ENCODE results near the gene HERC3.

Gene HERC3

GRCh38 chr4:88660446-88661294, 68.4 kb downstream of the HERC3 start:
- WGBS, 2 experiments (ENCODE audit: insufficient coverage in 2 of 2) = 81 to 88% methylated on average over 1 to 2 of the region's 7 CpGs
- Histone ChIP-seq H3K9me3 (ENCODE audit: control insufficient read depth, low read length) (no peaks in the 10 kb centered on the region), H3K4me3 (ENCODE audit: extremely low read depth, insufficient read depth, low read length, poor library complexity, severe bottlenecking) (no peak overlapping the region), H3K27ac (ENCODE audit: low read depth, low read length, severe bottlenecking) (no peak overlapping the region), H3K36me3 (ENCODE audit: control insufficient read depth, insufficient read depth, low read length) (no peaks in the 10 kb centered on the region), H3K4me1 (ENCODE audit: control insufficient read depth, insufficient read depth, low read length, poor library complexity, severe bottlenecking) (no peaks in the 10 kb centered on the region)

- H3K4me1 ChIP-seq (ENCODE audit: control insufficient read depth, insufficient read depth, low read length, poor library complexity, severe bottlenecking) = no peaks in the 10 kb centered on the region
- 95 to 100% methylated on average over 2 of the region's 2 CpGs for WGBS, 2 experiments (ENCODE audit: insufficient coverage in 2 of 2)
- no peaks in the 10 kb centered on the region for H3K9me3 ChIP-seq (ENCODE audit: control insufficient read depth, low read length)
- H3K27ac ChIP-seq (ENCODE audit: low read depth, low read length, severe bottlenecking) = no peak overlapping the region
- no peaks in the 10 kb centered on the region for H3K36me3 ChIP-seq (ENCODE audit: control insufficient read depth, insufficient read depth, low read length)
- H3K4me3 ChIP-seq (ENCODE audit: extremely low read depth, insufficient read depth, low read length, poor library complexity, severe bottlenecking) = no peak overlapping the region
These were observed 69.5 kb downstream of the HERC3 start for GRCh38 chr4:88661739-88662138.

- Histone ChIP-seq H3K27ac (ENCODE audit: low read depth, low read length, severe bottlenecking) (no peak overlapping the region), H3K9me3 (ENCODE audit: control insufficient read depth, low read length) (no peaks in the 10 kb centered on the region), H3K4me3 (ENCODE audit: extremely low read depth, insufficient read depth, low read length, poor library complexity, severe bottlenecking) (no peak overlapping the region), H3K4me1 (ENCODE audit: control insufficient read depth, insufficient read depth, low read length, poor library complexity, severe bottlenecking) (no peaks in the 10 kb centered on the region), H3K36me3 (ENCODE audit: control insufficient read depth, insufficient read depth, low read length) (no peaks in the 10 kb centered on the region)
- WGBS, 2 experiments (ENCODE audit: insufficient coverage in 2 of 2) = 29 to 51% methylated on average over 3 to 4 of the region's 5 CpGs
These were observed 80.7 kb downstream of the HERC3 start for GRCh38 chr4:88672987-88673386.

DNA sequence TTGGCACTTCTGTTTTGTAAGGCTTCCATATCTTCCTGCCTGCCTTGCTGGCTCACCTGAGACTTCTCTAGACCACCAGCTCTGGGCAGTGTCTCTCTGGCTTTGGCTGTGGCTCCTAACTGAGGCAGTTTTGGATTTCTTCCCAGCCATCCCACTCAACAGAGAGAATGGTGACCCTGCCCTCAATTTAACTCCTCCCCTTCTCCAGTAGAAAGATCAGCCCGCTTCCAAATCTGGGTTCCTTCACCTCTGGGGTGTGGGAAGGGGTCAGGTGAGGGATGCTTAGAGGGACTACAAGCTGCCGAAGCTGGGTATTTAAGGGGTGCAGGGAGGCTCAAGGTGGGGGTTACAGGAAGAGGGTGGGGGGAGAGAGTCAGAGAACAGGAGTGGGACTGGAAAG, 81.6 kb downstream of the HERC3 start:
- WGBS, 2 experiments (ENCODE audit: insufficient coverage in 2 of 2) = 85% methylated on average over 2 of the region's 2 CpGs; no CpG with 5 or more reads in 1 of the 2 experiments
- H3K9me3 ChIP-seq (ENCODE audit: control insufficient read depth, low read length) = no peaks in the 10 kb centered on the region
- no peak overlapping the region for H3K27ac ChIP-seq (ENCODE audit: low read depth, low read length, severe bottlenecking)
- H3K4me1 ChIP-seq (ENCODE audit: control insufficient read depth, insufficient read depth, low read length, poor library complexity, severe bottlenecking) = no peaks in the 10 kb centered on the region
- H3K36me3 ChIP-seq (ENCODE audit: control insufficient read depth, insufficient read depth, low read length) = no peaks in the 10 kb centered on the region
- no peak overlapping the region for H3K4me3 ChIP-seq (ENCODE audit: extremely low read depth, insufficient read depth, low read length, poor library complexity, severe bottlenecking)

DNA sequence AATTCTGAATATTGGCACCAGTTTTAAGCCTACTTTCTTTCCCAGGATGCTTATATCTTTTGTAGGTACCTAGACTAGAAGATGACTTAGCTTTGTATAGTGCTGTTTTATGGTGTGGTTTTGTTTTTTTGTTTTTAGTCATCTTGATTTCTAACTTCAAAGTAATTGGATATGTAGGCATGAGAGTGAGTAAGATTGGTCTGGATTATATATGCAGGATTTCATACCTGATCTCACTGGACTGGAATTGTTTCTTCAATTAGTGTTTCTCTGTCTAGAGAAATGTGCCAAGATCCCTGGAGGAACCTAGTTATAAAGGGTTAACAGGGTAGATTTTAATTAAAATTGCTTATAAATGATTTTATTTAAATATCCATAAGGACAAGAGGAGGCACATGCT, 82.3 kb downstream of the HERC3 start:
- Histone ChIP-seq H3K4me3 (ENCODE audit: extremely low read depth, insufficient read depth, low read length, poor library complexity, severe bottlenecking) (no peak overlapping the region), H3K27ac (ENCODE audit: low read depth, low read length, severe bottlenecking) (no peak overlapping the region)

DNA sequence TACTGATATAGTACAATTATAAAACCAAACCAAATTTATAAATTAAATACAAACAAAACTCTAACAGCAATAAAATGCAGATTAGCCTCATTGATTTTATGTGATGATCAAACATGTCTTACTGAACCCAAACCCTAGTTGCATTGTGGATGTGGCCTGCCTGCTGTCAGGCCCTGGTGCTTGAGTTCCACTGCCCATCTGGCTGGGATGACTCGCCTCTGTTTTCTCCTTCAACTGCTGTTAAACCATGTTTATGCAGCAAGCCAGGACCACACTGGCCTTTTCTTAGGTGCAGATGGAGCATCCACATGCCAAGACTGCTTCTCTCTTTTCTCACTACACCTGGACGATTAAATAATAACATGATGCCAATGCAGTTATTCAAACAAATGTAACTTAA, 82.7 kb downstream of the HERC3 start:
- no peak overlapping the region for H3K27ac ChIP-seq (ENCODE audit: low read depth, low read length, severe bottlenecking)
- no peaks in the 10 kb centered on the region for H3K9me3 ChIP-seq (ENCODE audit: control insufficient read depth, low read length)
- 75 to 86% methylated on average over 1 of the region's 2 CpGs for WGBS, 2 experiments (ENCODE audit: insufficient coverage in 2 of 2)
- no peaks in the 10 kb centered on the region for H3K36me3 ChIP-seq (ENCODE audit: control insufficient read depth, insufficient read depth, low read length)
- H3K4me3 ChIP-seq (ENCODE audit: extremely low read depth, insufficient read depth, low read length, poor library complexity, severe bottlenecking) = no peak overlapping the region
- H3K4me1 ChIP-seq (ENCODE audit: control insufficient read depth, insufficient read depth, low read length, poor library complexity, severe bottlenecking) = no peaks in the 10 kb centered on the region

More for the DNA sequence above, 82.3 kb downstream of the HERC3 start:
- Histone ChIP-seq H3K9me3 (ENCODE audit: control insufficient read depth, low read length) (no peaks in the 10 kb centered on the region), H3K36me3 (ENCODE audit: control insufficient read depth, insufficient read depth, low read length) (no peaks in the 10 kb centered on the region), H3K4me1 (ENCODE audit: control insufficient read depth, insufficient read depth, low read length, poor library complexity, severe bottlenecking) (no peaks in the 10 kb centered on the region)

DNA sequence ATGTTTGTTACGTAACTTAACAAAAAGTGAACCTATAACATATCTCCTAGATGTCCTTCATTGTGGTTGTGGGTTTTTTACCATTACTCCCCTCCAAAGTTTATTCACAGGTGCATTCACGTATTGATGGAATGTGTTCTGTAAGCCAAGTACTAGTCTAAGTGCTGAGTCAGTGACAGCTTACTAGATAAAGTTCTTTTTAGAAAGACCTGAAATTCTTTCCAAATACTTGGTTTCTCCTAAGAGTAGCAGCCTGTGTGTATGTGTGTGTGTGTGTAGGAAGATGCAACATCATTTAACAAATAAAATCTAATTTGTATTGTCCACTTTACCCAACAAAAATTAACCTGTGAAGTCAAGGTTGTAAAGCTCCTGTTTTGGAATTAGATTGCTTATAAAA, 83.3 kb downstream of the HERC3 start:
- Histone ChIP-seq H3K4me3 (ENCODE audit: extremely low read depth, insufficient read depth, low read length, poor library complexity, severe bottlenecking) (no peak overlapping the region), H3K27ac (ENCODE audit: low read depth, low read length, severe bottlenecking) (no peak overlapping the region), H3K36me3 (ENCODE audit: control insufficient read depth, insufficient read depth, low read length) (no peaks in the 10 kb centered on the region), H3K4me1 (ENCODE audit: control insufficient read depth, insufficient read depth, low read length, poor library complexity, severe bottlenecking) (no peaks in the 10 kb centered on the region), H3K9me3 (ENCODE audit: control insufficient read depth, low read length) (no peaks in the 10 kb centered on the region)
- no CpG with 5 or more reads among the region's 2 CpGs for WGBS, 2 experiments (ENCODE audit: insufficient coverage in 2 of 2)

DNA sequence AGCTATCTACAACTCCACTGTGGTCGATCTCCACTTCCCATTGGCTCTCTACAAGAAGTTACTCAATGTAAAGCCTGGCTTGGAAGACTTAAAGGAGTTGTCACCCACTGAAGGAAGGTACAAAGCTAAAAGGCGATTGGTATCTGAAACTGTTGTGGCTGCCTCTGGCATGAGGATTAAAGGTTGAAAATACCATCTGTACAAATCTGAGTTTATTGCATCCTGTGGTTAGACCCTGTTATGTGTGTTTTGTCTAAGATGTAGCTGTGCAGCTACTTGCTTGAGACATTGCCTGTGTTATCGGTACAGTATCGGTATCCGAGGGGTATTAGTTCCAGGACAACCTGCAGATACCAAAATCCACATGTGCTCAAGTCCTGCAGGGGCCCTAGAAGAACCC, 88.9 kb downstream of the HERC3 start:
- 63 to 86% methylated on average over 2 to 4 of the region's 5 CpGs for WGBS, 2 experiments (ENCODE audit: insufficient coverage in 2 of 2)
- H3K4me1 ChIP-seq (ENCODE audit: control insufficient read depth, insufficient read depth, low read length, poor library complexity, severe bottlenecking) = no peaks in the 10 kb centered on the region
- no peak overlapping the region for H3K27ac ChIP-seq (ENCODE audit: low read depth, low read length, severe bottlenecking)
- H3K9me3 ChIP-seq (ENCODE audit: control insufficient read depth, low read length) = no peaks in the 10 kb centered on the region
- no peaks in the 10 kb centered on the region for H3K36me3 ChIP-seq (ENCODE audit: control insufficient read depth, insufficient read depth, low read length)
- no peak overlapping the region for H3K4me3 ChIP-seq (ENCODE audit: extremely low read depth, insufficient read depth, low read length, poor library complexity, severe bottlenecking)

DNA sequence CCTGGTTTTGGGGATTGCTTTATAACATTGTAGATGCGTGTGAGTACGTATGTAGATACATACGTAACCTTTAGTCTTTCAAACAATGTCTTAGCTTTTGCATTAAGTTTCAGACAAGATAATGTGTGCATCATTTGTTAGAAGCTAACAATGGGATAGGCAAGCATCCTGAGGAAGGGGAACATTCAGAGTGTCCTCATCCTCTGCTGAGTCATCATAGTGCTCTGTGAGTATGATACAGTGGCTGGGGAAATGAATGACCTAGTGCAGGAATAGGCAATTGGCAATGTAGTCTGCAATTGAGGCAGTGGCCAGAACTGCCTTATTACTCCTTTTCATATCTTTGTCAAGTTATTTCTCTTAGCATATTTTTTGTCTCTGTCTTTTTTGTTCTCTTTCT, 98.1 kb downstream of the HERC3 start:
- Histone ChIP-seq H3K27ac (ENCODE audit: low read depth, low read length, severe bottlenecking) (no peak overlapping the region), H3K4me1 (ENCODE audit: control insufficient read depth, insufficient read depth, low read length, poor library complexity, severe bottlenecking) (no peaks in the 10 kb centered on the region), H3K9me3 (ENCODE audit: control insufficient read depth, low read length) (no peaks in the 10 kb centered on the region), H3K4me3 (ENCODE audit: extremely low read depth, insufficient read depth, low read length, poor library complexity, severe bottlenecking) (no peak overlapping the region), H3K36me3 (ENCODE audit: control insufficient read depth, insufficient read depth, low read length) (no peaks in the 10 kb centered on the region)
- no CpG with 5 or more reads among the region's 3 CpGs for WGBS, 2 experiments (ENCODE audit: insufficient coverage in 2 of 2)

- no peaks in the 10 kb centered on the region for H3K4me1 ChIP-seq (ENCODE audit: control insufficient read depth, insufficient read depth, low read length, poor library complexity, severe bottlenecking)
- H3K27ac ChIP-seq (ENCODE audit: low read depth, low read length, severe bottlenecking) = no peak overlapping the region
- H3K9me3 ChIP-seq (ENCODE audit: control insufficient read depth, low read length) = no peaks in the 10 kb centered on the region
- 94 to 100% methylated on average over 1 to 3 of the region's 3 CpGs for WGBS, 2 experiments (ENCODE audit: insufficient coverage in 2 of 2)
- H3K36me3 ChIP-seq (ENCODE audit: control insufficient read depth, insufficient read depth, low read length) = no peaks in the 10 kb centered on the region
- H3K4me3 ChIP-seq (ENCODE audit: extremely low read depth, insufficient read depth, low read length, poor library complexity, severe bottlenecking) = no peak overlapping the region
These were observed 101.5 kb downstream of the HERC3 start for GRCh38 chr4:88693792-88694191.

DNA sequence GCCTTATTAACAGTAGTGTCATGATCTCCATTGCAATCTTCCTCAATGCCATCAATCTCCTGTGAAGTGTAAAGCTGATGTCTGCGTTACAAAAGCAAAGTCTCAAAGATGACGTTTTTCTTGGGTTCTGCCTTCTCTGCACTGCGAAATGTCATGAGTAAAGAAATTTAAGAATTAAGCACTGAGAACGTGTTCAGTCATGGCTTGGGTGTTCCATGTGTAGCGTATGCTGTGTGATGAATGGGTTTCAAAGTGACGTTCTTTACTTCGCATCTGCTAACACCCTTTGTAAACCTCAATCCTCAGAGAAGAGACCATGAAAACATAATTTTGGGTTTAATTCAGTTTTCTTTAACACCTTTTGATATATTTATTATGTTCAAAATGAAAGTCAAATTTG, 104.3 kb downstream of the HERC3 start:
- no peaks in the 10 kb centered on the region for H3K4me1 ChIP-seq (ENCODE audit: control insufficient read depth, insufficient read depth, low read length, poor library complexity, severe bottlenecking)
- H3K9me3 ChIP-seq (ENCODE audit: control insufficient read depth, low read length) = no peaks in the 10 kb centered on the region
- no peaks in the 10 kb centered on the region for H3K36me3 ChIP-seq (ENCODE audit: control insufficient read depth, insufficient read depth, low read length)
- peak overlapping the region; percentile 47 for H3K4me3 ChIP-seq (ENCODE audit: extremely low read depth, insufficient read depth, low read length, poor library complexity, severe bottlenecking)
- H3K27ac ChIP-seq (ENCODE audit: low read depth, low read length, severe bottlenecking) = no peak overlapping the region
- WGBS, 2 experiments (ENCODE audit: insufficient coverage in 2 of 2) = 80 to 100% methylated on average over 1 to 4 of the region's 7 CpGs
